Right renal pelvis (tissue), 4 donors: Measurements from ENCODE around the gene FAT4. TPM values are rescaled to one million over a fixed set of nuclear protein-coding genes. Genes with fewer than 3 reads are reported as not detected.
A peak's percentile ranks its signal among the peaks of the same experiment; 100 is the strongest.

ENCODE experiments used
- DNase-seq, 4 donors: peaks; one replicate each; pipeline ENCODE4 v3.0.0-alpha.2; 2013; ENCODE audit warnings: low read depth in 4 of 4, low spot score in 3 of 4, missing footprints in 1 of 4
- polyA plus RNA-seq, 4 donors: library from polyadenylated mRNA; unstranded; fragments of 120-200 nt; gene quantifications; one replicate each; pipeline ENCODE4 v1.2.1, GENCODE V29; 2013; ENCODE audit not compliant: insufficient read length in 4 of 4

FAT4 gene
- polyA plus RNA-seq, 4 donors = 26.2 to 36.0 (median 31.3) TPM

GRCh38 chr4:125315576-125316400 is 1.0 kb downstream of the FAT4 start:
- DNase-seq = peak in 3 of 4 donors; percentile 35 to 58 (median 51)

DNA sequence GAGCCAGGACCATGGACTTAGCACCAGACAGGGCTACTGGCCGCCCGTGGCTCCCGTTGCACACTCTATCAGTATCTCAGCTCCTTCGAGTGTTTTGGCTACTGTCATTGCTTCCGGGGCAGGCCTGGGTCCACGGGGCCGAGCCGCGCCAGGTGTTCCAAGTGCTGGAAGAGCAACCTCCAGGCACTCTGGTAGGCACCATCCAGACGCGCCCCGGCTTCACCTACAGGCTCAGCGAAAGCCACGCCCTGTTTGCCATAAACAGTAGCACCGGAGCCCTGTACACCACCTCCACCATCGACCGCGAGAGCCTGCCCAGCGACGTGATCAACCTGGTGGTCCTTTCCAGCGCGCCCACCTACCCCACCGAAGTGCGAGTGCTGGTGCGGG is 1.6 kb downstream of the FAT4 start:
- DNase-seq = peak in 1 of 4 donors; percentile 31

GRCh38 chr4:125316791-125317524 is 2.2 kb downstream of the FAT4 start:
- peak in 1 of 4 donors; percentile 41 for DNase-seq

GRCh38 chr4:125317525-125317877 is 2.7 kb downstream of the FAT4 start:
- peak in 3 of 4 donors; percentile 35 to 53 (median 44) for DNase-seq

- no peak for DNase-seq
Observed at GRCh38 chr4:125319311-125319710, 4.6 kb downstream of the FAT4 start.

- DNase-seq = no peak
Observed at GRCh38 chr4:125321709-125322365, 7.1 kb downstream of the FAT4 start.

- peak in 2 of 4 donors; percentile 49 to 53 for DNase-seq
Observed at GRCh38 chr4:125322366-125322730, 7.6 kb downstream of the FAT4 start.

DNA sequence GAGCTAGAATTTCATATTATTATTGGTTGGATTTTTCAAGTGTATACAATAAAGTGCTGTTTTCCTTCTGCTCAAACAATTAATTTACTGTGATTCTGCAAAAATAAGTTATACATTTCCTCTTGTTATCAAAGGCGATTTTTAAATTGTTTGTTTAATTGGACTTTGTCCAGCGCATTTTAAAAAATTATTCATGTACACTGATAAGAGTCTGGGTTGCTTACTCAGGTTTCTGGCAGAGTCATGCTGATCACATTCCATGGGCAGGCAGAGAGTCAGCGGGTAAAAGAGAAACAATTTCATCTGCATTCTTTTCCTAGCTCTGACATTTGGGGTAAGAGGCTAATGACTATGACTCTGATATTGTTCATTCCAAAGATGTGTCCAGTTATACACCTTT is 8.9 kb downstream of the FAT4 start:
- no peak for DNase-seq

- DNase-seq = no peak
Observed at GRCh38 chr4:125325733-125326132, 11.0 kb downstream of the FAT4 start.

- no peak for DNase-seq
Observed at GRCh38 chr4:125331116-125331515, 16.4 kb downstream of the FAT4 start.

GRCh38 chr4:125334926-125335325 is 20.2 kb downstream of the FAT4 start:
- peak in 2 of 4 donors; percentile 28 to 40 for DNase-seq

DNA sequence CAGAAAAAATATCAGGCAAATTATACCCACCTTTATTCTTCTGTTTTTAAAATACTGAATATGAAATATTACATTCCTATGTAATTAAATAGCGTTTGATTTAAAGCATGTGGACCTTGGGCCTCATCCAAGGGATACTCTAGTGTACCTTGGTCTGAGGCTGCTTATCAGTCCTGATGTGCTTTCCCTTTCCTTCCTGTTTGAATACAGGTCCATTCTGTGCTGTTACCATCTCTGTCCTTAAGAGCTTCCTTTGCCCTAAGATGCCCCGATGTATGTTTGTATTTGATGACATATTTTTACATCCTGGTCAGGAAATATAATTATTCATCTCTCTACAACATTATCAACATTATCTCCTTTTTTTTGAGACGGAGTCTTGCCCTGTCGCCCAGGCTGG is 24.1 kb downstream of the FAT4 start:
- DNase-seq = no peak

- DNase-seq = no peak
Observed at GRCh38 chr4:125344198-125344597, 29.4 kb downstream of the FAT4 start.

GRCh38 chr4:125346616-125347015 is 31.9 kb downstream of the FAT4 start:
- no peak for DNase-seq

DNA sequence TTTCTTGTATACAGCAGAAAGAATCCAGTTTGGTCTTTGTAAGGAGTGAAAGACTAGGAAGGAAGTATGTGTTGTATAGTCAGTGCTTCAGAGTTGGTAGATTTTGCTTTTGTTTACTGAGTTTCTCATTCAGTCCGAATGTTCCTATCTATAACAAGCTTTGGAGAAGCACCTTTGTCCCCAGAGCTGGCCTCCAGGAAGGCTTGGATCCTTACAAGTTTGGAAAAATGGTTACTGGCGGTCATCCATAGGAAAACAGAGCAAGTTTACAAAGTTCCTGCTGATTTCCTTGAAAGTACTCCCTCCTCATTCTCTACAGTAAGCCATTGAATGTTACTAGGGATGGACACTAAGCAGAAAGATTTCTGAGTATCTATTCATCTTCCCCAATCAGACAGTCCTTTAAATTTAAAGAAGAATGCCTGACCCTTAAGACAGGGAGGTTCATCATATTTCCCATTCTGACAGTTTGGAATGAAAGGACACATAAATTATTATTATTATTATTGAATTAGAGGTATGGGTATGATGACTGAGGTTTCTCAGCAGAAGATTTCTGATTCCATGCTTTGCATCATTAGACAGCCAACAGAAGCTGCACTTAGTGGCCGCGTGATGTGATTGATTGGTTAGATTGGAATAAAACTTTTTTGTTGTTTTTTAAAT is 35.8 kb downstream of the FAT4 start:
- no peak for DNase-seq

DNA sequence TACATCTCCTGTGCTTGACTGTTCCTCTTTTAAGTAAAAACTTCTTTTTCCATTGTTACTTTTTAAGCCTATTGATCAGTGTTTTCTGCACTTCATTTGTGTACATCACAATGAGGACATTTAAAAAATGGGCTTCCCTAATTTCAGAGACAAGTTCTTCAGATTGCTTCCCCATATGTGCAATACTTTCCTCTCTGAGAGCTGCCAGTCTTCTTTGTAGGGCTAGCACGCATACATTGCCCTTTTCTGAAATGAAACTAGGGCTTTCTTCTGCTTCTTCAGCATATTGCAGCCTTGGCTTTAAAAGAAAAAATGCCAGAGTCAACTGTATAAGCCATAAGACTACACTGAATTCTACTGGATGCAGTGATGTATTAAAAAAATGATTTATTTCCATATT is 37.8 kb downstream of the FAT4 start:
- no peak for DNase-seq

GRCh38 chr4:125353131-125353530 is 38.4 kb downstream of the FAT4 start:
- DNase-seq = no peak

- DNase-seq = no peak
Observed at GRCh38 chr4:125355791-125356190, 41.0 kb downstream of the FAT4 start.

GRCh38 chr4:125357675-125358074 is 42.9 kb downstream of the FAT4 start:
- no peak for DNase-seq

GRCh38 chr4:125358453-125358852 is 43.7 kb downstream of the FAT4 start:
- no peak for DNase-seq

DNA sequence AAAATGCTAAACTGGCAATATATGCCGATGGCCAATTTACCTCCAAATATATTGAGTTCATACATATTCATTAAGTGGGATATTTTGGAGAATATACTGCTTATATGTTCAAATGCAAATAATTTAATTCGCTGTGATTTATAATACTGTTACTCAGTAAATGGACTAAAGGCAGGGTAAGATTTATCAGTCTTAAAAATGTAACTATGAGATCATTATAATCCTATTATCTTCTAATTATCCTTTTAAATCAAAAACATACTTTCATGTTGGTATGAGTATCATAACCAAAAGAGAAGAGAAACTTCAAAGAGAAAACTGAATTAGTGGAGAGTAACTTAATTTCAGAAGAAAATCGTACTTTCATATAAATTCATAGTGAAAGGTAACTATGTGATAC is 44.6 kb downstream of the FAT4 start:
- no peak for DNase-seq
